Subcutaneous abdominal adipose tissue (tissue), 5 donors: ENCODE results near the gene ULK1.

Source experiments
- H3K27ac ChIP-seq: one replicate; pipeline ENCODE4 v1.7.0; 2013; ENCODE audit warnings: low read depth, mild to moderate bottlenecking, inconsistent platforms, low read length, moderate library complexity
- H3K27me3 ChIP-seq, 5 donors: one replicate each; pipeline ENCODE4 v1.7.0; 2013; ENCODE audit warnings: low read length in 5 of 5, inconsistent platforms in 1 of 5; ENCODE audit not compliant: control insufficient read depth in 5 of 5, insufficient read depth in 4 of 5
- H3K36me3 ChIP-seq, 5 donors: one replicate each; pipeline ENCODE4 v1.7.0; 2013; ENCODE audit warnings: low read length in 5 of 5; ENCODE audit not compliant: control insufficient read depth in 5 of 5, insufficient read depth in 5 of 5
- H3K4me1 ChIP-seq, 5 donors: one replicate each; pipeline ENCODE4 v1.7.0; 2013; ENCODE audit warnings: low read length in 5 of 5, mild to moderate bottlenecking in 3 of 5, moderate library complexity in 1 of 5; ENCODE audit not compliant: control insufficient read depth in 5 of 5, insufficient read depth in 5 of 5
- H3K4me3 ChIP-seq, 5 donors: one replicate each; pipeline ENCODE4 v1.7.0; 2013; ENCODE audit warnings: low read length in 5 of 5, low read depth in 1 of 5
- H3K9ac ChIP-seq, 5 donors: one replicate each; pipeline ENCODE4 v1.7.0; 2013; ENCODE audit warnings: low read length in 5 of 5, mild to moderate bottlenecking in 4 of 5, moderate library complexity in 3 of 5
- H3K9me3 ChIP-seq, 5 donors: one replicate each; pipeline ENCODE4 v1.7.0; 2013; ENCODE audit warnings: low read length in 5 of 5; ENCODE audit not compliant: control insufficient read depth in 5 of 5
- donor health status: healthy.
- donor health status: healthy.
- donor health status: healthy.
- donor health status: healthy.
- donor health status: healthy.

The ULK1 gene

GRCh38 chr12:131915823-131916222, 21.4 kb downstream of the ULK1 start:
- Histone ChIP-seq H3K27ac (no peak overlapping the region), H3K9ac (no peak overlapping the region), H3K4me3 (no peak overlapping the region), H3K9me3 (no peaks in the 10 kb centered on the region), H3K27me3 (no peaks in the 10 kb centered on the region), H3K4me1 (peaks cover 0 to 16% (median 13%) of the 10 kb centered on the region in 5 donors), H3K36me3 (peaks cover 0 to 92% (median 89%) of the 10 kb centered on the region in 5 donors)

DNA sequence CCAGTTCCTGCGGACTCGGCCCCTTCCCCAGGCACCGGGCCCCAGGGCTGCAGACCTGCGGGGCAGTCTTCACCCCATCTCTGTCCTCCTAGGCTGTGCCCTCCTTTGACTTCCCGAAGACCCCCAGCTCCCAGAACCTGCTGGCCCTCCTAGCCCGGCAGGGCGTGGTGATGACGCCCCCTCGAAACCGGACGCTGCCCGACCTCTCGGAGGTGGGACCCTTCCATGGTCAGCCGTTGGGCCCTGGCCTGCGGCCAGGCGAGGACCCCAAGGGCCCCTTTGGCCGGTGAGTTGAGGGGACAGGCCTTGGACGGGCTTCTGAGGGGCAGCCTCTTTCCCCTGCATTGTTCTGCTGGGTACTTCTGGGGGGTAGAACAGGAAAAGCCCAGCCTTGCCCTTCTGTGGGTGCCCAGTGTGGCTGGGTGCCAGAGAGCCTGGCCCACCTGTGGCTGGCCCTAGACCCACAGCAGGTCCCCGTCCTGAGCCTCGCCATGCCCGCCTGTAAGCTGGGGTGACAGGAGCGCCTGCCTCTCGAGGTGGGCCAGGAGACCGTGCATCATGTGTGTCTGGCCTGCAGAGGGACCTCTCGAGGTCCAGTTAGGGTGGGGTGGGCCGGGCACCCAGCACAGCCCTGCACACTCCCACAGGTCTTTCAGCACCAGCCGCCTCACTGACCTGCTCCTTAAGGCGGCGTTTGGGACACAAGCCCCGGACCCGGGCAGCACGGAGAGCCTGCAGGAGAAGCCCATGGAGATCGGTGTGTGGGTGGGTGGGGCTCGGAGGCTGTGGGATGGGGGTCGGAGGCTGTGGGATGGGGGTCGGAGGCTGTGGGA, 22.1 kb downstream of the ULK1 start:
- Histone ChIP-seq H3K4me3 (no peak overlapping the region), H3K36me3 (peaks cover 0 to 92% (median 89%) of the 10 kb centered on the region in 5 donors), H3K27ac (no peak overlapping the region)

DNA sequence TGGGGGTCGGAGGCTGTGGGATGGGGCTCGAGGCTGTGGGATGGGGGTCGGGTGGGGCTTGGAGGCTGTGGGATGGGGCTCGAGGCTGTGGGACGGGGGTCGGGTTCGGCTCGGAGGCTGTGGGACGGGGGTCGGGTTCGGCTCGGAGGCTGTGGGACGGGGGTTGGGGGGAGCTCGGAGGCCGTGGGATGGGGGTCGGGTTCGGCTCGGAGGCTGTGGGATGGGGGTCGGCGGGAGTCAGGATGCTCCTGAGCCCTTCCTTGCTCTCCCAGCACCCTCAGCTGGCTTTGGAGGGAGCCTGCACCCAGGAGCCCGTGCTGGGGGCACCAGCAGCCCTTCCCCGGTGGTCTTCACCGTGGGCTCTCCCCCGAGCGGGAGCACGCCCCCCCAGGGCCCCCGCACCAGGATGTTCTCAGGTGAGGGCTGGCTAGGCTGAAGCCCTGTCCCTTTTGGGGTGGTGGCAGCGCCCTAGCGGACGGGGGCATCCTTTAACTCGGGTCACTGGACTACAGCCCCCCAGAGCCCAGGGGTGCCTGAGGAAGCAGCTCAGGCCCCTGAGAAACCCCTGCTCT, 22.8 kb downstream of the ULK1 start:
- H3K27ac ChIP-seq = no peak overlapping the region
- no peaks in the 10 kb centered on the region for H3K27me3 ChIP-seq
- H3K36me3 ChIP-seq = peaks cover 0 to 92% (median 89%) of the 10 kb centered on the region in 5 donors
- H3K9me3 ChIP-seq = no peaks in the 10 kb centered on the region
- H3K9ac ChIP-seq = no peak overlapping the region
- no peak overlapping the region for H3K4me3 ChIP-seq
- H3K4me1 ChIP-seq = peaks cover 0 to 8% (median 6%) of the 10 kb centered on the region in 5 donors

More for the DNA sequence above, 22.1 kb downstream of the ULK1 start:
- no peaks in the 10 kb centered on the region for H3K9me3 ChIP-seq
- peaks cover 0 to 15% (median 13%) of the 10 kb centered on the region in 5 donors for H3K4me1 ChIP-seq
- no peaks in the 10 kb centered on the region for H3K27me3 ChIP-seq
- H3K9ac ChIP-seq = no peak overlapping the region

DNA sequence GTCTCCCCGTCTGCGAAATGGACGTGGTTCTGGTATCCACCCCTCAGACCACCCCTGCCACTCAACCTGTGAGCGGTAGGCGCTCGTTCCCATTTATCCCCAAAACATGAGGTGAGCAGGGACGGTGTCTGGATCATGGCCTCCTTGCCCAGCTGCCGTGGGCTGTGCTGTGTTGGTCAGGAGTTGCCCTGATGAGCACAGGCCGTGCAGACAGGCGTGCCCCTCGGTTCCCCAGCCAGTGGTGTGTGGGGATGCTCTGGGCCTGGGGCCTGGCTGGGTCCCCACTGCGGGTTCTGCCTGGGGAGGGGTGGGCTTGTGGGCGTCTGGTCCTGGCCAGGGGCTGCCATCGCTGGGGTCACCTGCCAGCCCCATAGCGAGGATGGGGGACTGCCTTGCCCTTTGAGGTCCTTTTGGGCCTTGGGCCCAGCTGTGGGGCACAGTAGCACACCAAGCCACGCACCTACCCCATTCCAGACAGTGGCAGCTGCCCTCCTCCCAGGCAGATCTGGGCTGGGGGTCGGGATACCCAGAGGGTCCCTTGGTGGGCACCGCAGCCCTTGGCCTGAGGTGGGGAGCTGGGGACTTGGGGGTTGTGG, 23.4 kb downstream of the ULK1 start:
- peaks cover 0 to 91% (median 85%) of the 10 kb centered on the region in 5 donors for H3K36me3 ChIP-seq
- no peak overlapping the region for H3K9ac ChIP-seq
- H3K4me3 ChIP-seq = no peak overlapping the region
- no peak overlapping the region for H3K27ac ChIP-seq
- H3K4me1 ChIP-seq = peaks cover 0 to 2% (median 0%) of the 10 kb centered on the region in 5 donors
- no peaks in the 10 kb centered on the region for H3K9me3 ChIP-seq
- H3K27me3 ChIP-seq = no peaks in the 10 kb centered on the region

DNA sequence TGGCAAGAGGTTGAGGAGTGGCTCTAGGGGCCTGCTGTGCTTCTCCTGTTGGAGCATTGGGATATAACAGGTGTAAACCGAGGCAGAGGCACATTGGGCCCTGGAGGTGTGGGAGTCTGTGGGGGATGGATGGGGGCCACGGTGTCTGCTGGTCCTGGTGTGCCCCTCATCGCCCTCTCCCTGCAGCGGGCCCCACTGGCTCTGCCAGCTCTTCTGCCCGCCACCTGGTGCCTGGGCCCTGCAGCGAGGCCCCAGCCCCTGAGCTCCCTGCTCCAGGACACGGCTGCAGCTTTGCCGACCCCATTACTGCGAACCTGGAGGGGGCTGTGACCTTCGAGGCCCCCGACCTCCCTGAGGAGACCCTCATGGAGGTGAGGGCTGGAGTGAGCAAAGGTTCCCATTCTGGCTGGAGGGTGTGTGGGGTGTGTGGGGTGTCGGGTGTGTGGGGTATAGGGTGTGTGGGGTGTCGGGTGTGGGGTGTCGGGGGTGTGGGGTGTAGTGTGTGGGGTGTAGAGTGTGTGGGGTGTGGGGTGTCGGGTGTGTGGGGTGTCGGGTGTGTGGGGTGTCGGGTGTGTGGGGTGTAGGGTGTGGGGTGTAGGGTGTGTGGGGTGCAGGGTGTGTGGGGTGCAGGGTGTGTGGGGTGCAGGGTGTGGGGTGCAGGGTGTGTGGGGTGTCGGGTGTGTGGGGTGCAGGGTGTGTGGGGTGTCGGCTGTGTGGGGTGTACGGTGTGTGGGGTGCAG, 24.1 kb downstream of the ULK1 start:
- no peaks in the 10 kb centered on the region for H3K4me1 ChIP-seq
- no peak overlapping the region for H3K4me3 ChIP-seq
- no peaks in the 10 kb centered on the region for H3K9me3 ChIP-seq
- H3K27me3 ChIP-seq = no peaks in the 10 kb centered on the region
- H3K36me3 ChIP-seq = peaks cover 0 to 88% (median 80%) of the 10 kb centered on the region in 5 donors
- H3K27ac ChIP-seq = no peak overlapping the region
- H3K9ac ChIP-seq = no peak overlapping the region

GRCh38 chr12:131919051-131919347, 24.6 kb downstream of the ULK1 start:
- H3K27ac ChIP-seq = no peak overlapping the region
- peaks cover 0 to 2% (median 0%) of the 10 kb centered on the region in 5 donors for H3K4me1 ChIP-seq
- peaks cover 0 to 83% (median 76%) of the 10 kb centered on the region in 5 donors for H3K36me3 ChIP-seq
- H3K4me3 ChIP-seq = no peak overlapping the region
- no peaks in the 10 kb centered on the region for H3K27me3 ChIP-seq
- H3K9me3 ChIP-seq = no peaks in the 10 kb centered on the region
- no peak overlapping the region for H3K9ac ChIP-seq

DNA sequence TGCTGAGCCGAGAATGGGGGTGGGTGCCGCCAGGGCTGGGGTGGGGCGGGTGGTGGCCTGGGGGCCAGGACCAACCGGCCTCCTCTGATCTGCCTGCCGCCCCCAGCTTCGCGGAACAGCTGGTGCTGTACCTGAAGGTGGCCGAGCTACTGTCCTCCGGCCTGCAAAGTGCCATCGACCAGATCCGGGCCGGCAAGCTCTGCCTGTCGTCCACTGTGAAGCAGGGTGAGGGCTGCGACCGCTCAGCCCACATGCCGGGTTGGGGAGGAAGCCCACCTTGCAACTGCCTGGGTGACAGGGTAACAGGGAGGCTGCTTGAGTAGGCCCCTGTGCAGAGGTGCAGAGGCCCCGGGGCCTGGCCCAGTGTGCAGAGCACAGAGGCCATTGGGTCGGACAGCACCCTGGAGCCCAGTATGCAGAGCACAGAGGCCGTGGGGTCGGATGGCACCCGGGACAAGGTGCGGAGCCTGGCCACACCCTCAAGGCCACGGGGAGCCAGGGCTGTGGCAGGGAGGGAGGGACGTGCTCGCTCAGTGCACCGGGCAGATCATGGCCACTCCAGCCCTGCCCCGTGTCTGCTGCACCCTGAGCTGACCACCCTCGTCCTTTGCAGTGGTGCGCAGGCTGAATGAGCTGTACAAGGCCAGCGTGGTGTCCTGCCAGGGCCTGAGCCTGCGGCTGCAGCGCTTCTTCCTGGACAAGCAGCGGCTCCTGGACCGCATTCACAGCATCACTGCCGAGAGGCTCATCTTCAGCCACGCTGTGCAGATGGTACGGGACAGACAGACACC, 25.1 kb downstream of the ULK1 start:
- no peaks in the 10 kb centered on the region for H3K27me3 ChIP-seq
- H3K36me3 ChIP-seq = peaks cover 0 to 77% (median 70%) of the 10 kb centered on the region in 5 donors
- H3K9ac ChIP-seq = no peak overlapping the region
- no peak overlapping the region for H3K27ac ChIP-seq
- no peak overlapping the region for H3K4me3 ChIP-seq
- no peaks in the 10 kb centered on the region for H3K9me3 ChIP-seq
- peaks cover 0 to 7% (median 5%) of the 10 kb centered on the region in 5 donors for H3K4me1 ChIP-seq

DNA sequence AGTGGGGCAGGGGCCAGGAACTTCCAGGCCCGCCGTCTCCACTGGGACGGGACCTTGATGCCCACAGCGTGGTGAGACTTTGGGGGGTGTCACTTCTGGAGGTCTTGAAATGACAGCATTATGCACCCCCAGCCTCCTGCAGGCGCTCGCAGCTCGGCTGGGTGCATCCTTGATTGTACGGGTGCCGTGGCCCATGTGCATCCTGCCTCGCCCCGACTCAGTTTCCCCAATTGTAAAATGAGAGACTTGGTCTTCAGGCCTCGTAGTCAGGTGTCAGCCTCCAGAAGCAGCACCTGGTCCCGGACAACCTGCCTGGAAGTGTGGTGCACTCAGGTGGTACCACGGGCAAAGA, 25.7 kb downstream of the ULK1 start:
- H3K27me3 ChIP-seq = no peaks in the 10 kb centered on the region
- H3K4me3 ChIP-seq = no peak overlapping the region
- H3K4me1 ChIP-seq = peaks cover 0 to 11% (median 10%) of the 10 kb centered on the region in 5 donors
- no peaks in the 10 kb centered on the region for H3K9me3 ChIP-seq
- H3K36me3 ChIP-seq = peaks cover 0 to 71% (median 64%) of the 10 kb centered on the region in 5 donors
- no peak overlapping the region for H3K27ac ChIP-seq
- H3K9ac ChIP-seq = no peak overlapping the region

- Histone ChIP-seq H3K27me3 (no peaks in the 10 kb centered on the region), H3K27ac (no peak overlapping the region), H3K4me3 (no peak overlapping the region), H3K9ac (no peak overlapping the region), H3K9me3 (no peaks in the 10 kb centered on the region), H3K36me3 (peaks cover 0 to 61% (median 54%) of the 10 kb centered on the region in 5 donors), H3K4me1 (peaks cover 0 to 11% (median 10%) of the 10 kb centered on the region in 5 donors)
These were observed 26.7 kb downstream of the ULK1 start for GRCh38 chr12:131920902-131921840.
